GM12891 (cell line): ENCODE measurements around the gene CAMTA1.

Experiments
- DNase-seq: peaks from one replicate; pipeline ENCODE4 v3.0.0; 2011; ENCODE audit warnings: low spot score; ENCODE audit not compliant: insufficient read length
- FAIRE-seq: peaks from 2 replicates; lab custom pipeline; 2011; peaks lifted over from hg19 to GRCh38; lab: Jason Lieb, UNC
- PAX5 ChIP-seq: IDR thresholded peaks from 2 replicates; pipeline ENCODE4 v1.6.1; 2011; ENCODE audit warnings: low read length, moderate library complexity, mild to moderate bottlenecking; ENCODE audit not compliant: insufficient read depth, severe bottlenecking
- POLR2A ChIP-seq: IDR thresholded peaks from 2 replicates; pipeline ENCODE4 v1.6.1; 2011; ENCODE audit warnings: low read depth, low read length, control low read depth
- POLR2AphosphoS5 ChIP-seq: IDR thresholded peaks from 2 replicates; pipeline ENCODE4 v1.6.1; 2011; ENCODE audit warnings: low read depth, low read length, control low read depth
- POU2F2 ChIP-seq: IDR thresholded peaks from 2 replicates; pipeline ENCODE4 v1.6.1; 2011; ENCODE audit warnings: low read depth, mild to moderate bottlenecking, control low read depth, low read length, moderate library complexity
- SPI1 ChIP-seq: IDR thresholded peaks from 2 replicates; pipeline ENCODE4 v1.6.1; 2011; ENCODE audit warnings: low read depth, low read length, control low read depth
- TAF1 ChIP-seq: IDR thresholded peaks from 2 replicates; pipeline ENCODE4 v1.6.1; 2011; ENCODE audit warnings: low read depth, low read length, control low read depth

Gene CAMTA1

DNA sequence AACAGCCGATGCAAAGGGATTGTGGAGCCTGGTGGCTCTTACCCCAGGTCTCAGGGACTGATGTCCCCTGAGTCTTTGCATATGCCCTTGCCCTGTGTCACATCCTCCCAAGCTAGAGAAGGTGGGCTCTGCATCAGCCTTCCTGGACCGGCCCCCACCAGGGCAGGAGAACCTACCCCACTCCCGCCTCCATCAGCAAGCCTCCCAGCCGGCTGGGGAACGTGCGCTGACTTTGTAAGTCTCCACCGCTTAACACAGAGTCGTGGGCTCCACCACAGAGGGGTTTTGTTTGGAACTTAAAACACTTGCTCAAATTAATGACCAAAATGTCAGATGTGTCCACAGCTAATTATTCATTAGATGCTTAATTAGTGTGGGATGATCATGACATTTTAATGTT lies 730.6 kb downstream of the CAMTA1 start:
- TF ChIP-seq TAF1 (no peak), POU2F2 (no peak), POLR2A (no peak), PAX5 (no peak), POLR2AphosphoS5 (no peak), SPI1 (no peak)
- DNase-seq (no peak), FAIRE-seq (no peak)

DNA sequence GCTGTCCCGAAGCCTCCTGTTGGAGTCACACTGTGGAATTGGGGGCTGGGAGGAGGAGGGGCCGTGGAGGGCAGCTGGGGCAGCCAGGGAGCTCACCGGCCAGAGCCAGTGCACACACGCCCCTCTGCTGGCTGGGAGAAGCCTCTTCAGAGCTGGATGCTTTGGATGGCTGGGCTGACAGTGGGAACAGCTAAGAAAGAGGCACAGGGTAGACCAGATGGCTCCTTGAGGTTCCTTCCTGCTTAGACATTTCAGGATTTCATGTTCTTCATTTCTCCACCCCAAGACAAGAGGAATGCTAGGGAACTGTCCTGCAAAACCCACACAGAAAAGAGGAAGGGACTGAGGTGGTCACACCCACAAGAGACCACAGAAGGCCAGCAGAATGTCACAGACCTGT lies 731.1 kb downstream of the CAMTA1 start:
- FAIRE-seq (no peak), DNase-seq (no peak)
- TF ChIP-seq POLR2AphosphoS5 (no peak), POU2F2 (no peak), SPI1 (no peak), PAX5 (no peak), POLR2A (no peak), TAF1 (no peak)

DNA sequence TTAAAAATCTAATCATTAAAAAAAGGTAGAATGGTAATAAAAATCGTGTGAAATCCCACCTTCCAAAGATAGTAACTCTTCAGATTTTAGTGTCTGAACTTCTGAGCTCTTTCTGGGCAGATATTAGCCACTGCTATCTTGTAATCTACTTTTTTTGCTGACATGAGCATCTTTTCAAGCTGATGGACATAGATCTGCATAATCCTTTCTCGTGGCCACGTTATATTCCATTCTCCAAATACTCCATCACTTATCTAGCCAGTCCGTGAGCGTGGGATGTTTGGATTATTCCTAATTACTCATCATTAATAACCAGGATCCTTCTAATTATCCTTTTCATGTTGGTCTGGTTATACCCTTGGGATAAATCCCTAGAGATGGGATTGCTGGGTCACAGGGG lies 731.7 kb downstream of the CAMTA1 start:
- FAIRE-seq (no peak), DNase-seq (no peak)

DNA sequence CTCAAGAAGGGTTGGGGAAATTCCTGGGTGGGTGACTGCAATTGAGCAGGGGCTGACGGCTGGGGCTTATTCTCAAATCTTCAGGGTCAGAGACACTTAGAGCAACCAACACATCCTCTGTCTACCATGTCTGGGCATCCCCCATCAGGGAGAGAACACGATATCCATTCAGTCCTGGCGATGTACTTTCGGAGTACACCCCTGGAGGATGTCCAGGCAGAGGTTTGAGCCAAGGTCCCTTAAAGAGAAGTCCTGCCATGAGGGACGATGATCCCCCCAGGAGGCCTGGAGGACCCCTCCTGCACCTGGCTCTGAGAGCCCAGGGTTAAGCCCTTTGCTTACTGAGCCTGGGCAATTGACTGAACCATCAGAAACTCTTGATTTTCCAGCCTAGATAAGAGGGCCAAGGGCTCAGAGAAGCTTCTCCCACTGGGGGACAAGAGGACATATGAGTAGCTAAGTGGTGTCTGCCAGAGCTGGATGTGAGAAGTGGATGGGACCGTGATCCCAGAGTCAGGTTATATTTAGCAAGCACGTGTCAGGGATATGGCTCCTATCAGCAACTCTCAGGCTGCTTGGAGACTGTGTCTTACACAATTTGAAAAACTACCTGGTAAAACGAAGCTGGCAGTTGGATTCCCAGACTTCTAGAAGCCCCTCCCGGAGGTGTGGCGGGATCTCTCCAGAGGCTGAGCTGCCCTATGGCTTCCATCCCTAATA lies 732.5 kb downstream of the CAMTA1 start:
- no peak for DNase-seq
- TF ChIP-seq POLR2AphosphoS5, result no peak
- TF ChIP-seq POU2F2, result no peak
- TF ChIP-seq PAX5, result no peak
- no peak for TF ChIP-seq SPI1
- TF ChIP-seq TAF1, result no peak
- no peak for TF ChIP-seq POLR2A
- no peak for FAIRE-seq

More for the DNA sequence above, 731.7 kb downstream of the CAMTA1 start:
- no peak for TF ChIP-seq POLR2AphosphoS5
- TF ChIP-seq SPI1, result no peak
- no peak for TF ChIP-seq POLR2A
- no peak for TF ChIP-seq TAF1
- TF ChIP-seq PAX5, result no peak
- no peak for TF ChIP-seq POU2F2

DNA sequence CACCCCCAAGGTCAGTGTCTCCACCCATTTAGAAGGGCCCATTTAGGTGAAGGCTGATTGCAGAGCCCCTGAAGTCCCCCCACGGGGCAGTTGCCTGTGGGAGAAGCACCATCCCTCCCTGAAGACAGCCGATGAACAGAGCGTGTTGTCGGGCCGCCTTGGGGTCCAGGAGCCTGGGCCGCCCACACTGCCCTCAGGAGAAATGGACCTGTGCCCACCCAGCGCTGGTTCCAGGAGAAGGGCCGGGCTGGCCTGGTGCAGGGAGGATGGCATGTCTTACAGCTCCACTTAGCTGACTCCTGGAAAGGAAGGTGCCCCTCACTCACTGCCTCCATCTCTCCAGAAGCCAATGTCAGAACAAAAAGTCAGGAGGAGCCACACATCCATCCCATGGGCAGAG lies 733.2 kb downstream of the CAMTA1 start:
- TF ChIP-seq POU2F2, result no peak
- TF ChIP-seq SPI1, result no peak
- no peak for DNase-seq
- FAIRE-seq, result no peak

DNA sequence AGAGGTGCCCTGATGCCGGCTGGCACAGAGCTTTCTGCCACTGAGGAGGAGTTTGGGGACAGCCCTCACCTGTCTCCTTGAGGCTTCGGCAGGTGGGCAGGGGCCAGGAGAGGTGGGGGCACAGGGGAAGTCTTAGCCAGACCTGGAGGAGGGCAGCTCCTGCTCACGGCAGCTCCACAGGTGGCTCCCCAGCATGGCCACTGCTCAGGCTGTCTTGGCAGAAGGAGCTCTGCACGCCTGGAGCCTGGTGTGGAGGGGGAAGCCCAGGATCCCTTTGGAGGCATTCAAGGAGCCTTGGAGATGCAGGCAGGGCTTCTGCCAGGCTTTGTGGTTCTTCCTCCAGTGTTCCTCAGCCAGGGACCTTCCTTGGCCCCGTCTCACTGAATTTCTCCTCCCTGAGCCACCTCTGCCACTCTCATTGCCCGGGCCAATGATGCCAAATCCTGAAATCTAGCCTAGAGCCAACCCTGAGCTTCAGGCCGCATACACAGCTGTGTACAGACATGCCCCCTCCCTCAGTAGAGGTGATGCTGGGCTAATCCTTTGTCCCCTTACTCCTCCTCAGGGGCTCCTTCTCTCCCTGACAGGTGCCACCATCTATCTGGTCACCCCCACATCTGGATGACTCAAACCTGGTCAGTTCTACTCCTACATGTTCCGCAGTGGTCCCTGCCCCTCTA lies 734.1 kb downstream of the CAMTA1 start:
- no peak for TF ChIP-seq POLR2A
- TF ChIP-seq POLR2AphosphoS5, result no peak
- TF ChIP-seq TAF1, result no peak
- TF ChIP-seq PAX5, result no peak
- no peak for TF ChIP-seq SPI1
- no peak for TF ChIP-seq POU2F2
- FAIRE-seq (no peak), DNase-seq (no peak)

DNA sequence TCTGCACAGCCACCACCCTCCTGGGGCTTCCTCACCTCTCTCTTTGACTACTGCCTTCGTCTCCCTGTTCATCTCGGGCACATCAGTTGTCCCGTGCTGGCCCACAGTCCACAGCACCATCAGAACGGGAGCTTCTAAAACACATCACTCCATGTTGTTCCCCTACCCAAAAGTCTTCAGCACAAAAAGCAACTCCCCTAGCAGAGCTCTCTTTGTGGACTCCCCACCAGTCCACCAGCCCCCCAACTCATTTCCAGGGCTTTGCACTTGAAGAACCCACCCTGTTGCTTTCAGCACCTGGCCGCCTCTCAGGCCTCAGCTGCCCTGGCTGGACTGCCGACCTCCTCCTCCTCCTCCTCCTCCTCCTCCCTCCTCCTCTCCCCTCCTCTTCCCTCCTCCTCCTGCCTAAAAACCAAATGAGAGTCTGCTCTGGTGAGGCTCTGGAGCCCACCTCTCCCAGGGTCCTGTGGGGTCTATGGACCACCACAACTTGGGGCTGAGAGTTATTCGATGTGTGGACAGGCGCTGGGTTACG lies 734.7 kb downstream of the CAMTA1 start:
- FAIRE-seq (no peak), DNase-seq (no peak)
- TF ChIP-seq POLR2A (no peak), POLR2AphosphoS5 (no peak), PAX5 (no peak), TAF1 (no peak), POU2F2 (no peak), SPI1 (no peak)

DNA sequence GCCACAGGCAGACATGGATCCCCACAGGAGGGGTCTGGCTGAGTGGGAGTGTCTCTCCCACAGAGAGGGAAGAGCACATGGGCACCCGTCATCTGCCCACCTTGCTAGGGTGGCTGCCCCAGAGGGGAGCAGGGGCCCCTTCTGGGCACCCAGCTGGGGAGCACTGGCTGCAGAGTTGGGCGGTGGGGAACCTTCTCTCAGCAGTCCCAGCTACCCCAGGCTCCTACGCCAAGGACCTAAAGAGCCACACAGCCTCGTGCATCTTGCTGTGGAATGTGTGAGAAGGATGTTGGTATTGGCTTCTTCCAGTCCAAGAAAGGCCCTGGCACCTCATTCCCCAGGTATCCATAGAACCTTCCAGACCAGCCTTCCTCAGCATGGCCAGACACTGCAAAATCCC lies 735.2 kb downstream of the CAMTA1 start:
- FAIRE-seq, result no peak
- DNase-seq, result no peak
- TF ChIP-seq TAF1 (no peak), POU2F2 (no peak), SPI1 (no peak)

DNA sequence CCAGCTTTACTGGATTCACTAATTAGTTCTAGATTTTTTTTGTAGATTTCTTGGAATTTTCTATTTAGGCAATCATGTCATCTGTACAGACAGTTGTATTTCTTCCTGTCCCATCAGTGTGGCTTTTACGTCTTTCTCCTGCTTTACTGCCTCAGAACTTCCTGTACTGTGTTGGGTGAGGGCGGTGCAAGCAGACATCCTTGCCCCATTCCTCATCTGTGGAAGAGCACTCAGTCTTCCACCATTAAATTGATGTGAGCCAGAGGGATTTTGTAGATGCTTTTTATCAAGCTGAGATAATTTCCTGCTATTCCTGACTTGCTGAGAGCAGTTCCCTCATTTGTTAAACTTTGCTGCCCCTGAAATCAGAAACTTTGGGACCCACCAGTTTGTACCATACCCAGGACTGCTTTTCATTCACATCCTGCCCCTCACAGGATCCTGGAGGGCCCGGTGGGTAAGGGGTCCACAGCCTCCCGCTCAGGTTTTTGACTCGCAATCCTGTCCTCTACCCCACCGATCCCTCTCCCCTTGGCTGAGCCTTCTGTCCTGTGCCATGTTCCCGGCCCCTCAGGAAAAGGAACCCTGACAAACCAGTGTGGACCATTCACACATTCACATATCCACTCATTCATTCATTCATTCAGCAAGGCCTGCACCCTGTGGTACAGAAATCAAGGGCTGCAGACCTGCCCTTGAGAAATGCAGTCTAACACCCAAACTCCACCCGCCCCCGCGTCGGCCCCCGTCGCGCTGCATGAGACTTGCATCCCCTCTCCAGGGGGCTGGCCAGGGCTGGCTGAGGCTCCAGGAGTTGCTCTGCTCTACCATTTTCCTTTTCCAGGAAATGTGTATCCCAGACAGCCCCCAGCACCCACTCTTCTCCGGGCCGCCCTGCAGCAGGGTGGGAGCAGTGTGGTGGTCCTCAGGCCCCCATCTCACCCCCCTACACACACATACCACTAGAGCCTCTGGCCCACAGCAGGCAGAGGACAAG lies 739.4 kb downstream of the CAMTA1 start:
- TF ChIP-seq PAX5 (no peak), POLR2A (no peak), SPI1 (no peak), TAF1 (no peak), POU2F2 (no peak), POLR2AphosphoS5 (no peak)
- no peak for FAIRE-seq
- no peak for DNase-seq
